Upper lobe of left lung (tissue), 4 donors: ENCODE results near the gene KLF13.

Experiments
- EP300 ChIP-seq, 4 donors: sonication (generic); formaldehyde crosslinking; IDR thresholded peaks; one replicate each; pipeline ENCODE4 v1.5.1; 2017; ENCODE audit warnings: antibody characterized with exemption in 4 of 4, control low read depth in 2 of 4
- POLR2AphosphoS5 ChIP-seq, 2 donors: sonication (generic); formaldehyde crosslinking; IDR thresholded peaks; one replicate each; pipeline ENCODE4 v1.5.1; 2017; ENCODE audit warnings: antibody characterized with exemption in 2 of 2
- TF ChIP-seq, protein P1 (sequence below), 6 experiments: fragments of 450-650 bp in 4 of 6; fragments of 200-600 bp in 2 of 6; sonication (generic) in 2 of 6; IDR thresholded peaks; one replicate each; pipeline ENCODE4 v1.5.1; 2016 to 2019; ENCODE audit warnings: antibody characterized with exemption in 6 of 6

DNA sequence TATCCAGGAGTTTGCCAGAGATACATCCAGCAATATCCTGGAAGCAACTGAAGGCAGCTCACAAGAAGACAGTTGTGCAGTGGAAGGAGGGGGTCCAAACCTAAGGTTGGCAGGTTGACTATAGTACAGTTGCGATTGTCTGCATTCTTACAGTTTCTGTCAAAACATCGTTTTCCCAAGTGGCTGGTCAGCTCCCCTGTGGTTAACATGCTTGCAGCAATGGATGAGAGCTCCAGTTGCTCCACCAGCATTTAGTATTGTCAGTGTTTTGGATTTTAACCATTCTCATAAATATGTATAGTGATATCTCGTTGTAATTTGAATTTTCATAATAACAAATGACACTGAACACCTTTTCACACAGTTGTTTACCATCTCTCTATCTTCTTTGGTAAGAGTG lies 31.5 kb downstream of the KLF13 start:
- TF ChIP-seq, protein P1, sequence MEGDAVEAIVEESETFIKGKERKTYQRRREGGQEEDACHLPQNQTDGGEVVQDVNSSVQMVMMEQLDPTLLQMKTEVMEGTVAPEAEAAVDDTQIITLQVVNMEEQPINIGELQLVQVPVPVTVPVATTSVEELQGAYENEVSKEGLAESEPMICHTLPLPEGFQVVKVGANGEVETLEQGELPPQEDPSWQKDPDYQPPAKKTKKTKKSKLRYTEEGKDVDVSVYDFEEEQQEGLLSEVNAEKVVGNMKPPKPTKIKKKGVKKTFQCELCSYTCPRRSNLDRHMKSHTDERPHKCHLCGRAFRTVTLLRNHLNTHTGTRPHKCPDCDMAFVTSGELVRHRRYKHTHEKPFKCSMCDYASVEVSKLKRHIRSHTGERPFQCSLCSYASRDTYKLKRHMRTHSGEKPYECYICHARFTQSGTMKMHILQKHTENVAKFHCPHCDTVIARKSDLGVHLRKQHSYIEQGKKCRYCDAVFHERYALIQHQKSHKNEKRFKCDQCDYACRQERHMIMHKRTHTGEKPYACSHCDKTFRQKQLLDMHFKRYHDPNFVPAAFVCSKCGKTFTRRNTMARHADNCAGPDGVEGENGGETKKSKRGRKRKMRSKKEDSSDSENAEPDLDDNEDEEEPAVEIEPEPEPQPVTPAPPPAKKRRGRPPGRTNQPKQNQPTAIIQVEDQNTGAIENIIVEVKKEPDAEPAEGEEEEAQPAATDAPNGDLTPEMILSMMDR (IDR thresholded peaks at IDR 0.05) = no peak
- TF ChIP-seq EP300 (IDR thresholded peaks at IDR 0.05) = no peak
- no peak for TF ChIP-seq POLR2AphosphoS5 (IDR thresholded peaks at IDR 0.05)
